Astrocyte of the hippocampus (primary cell): ENCODE data around the gene MRPL3.
A peak's percentile ranks its signal among the peaks of the same experiment; 100 is the strongest.
"Not testable (repeated sequence)": the region's sequence is repeated elsewhere in the genome, so short reads cannot be mapped to it uniquely, and the experiment has no call there.

Experiments used
- DNase-seq: peaks from one replicate; pipeline ENCODE4 v3.0.0; 2011; ENCODE audit warnings: low read depth, low spot score

The MRPL3 gene

GRCh38 chr3:131501949-131502348 lies 822 bp downstream of the MRPL3 start:
- no peak for DNase-seq

- peak; percentile 28 for DNase-seq
Observed at GRCh38 chr3:131494706-131495105, 8.1 kb downstream of the MRPL3 start.

GRCh38 chr3:131491775-131492174 lies 11.0 kb downstream of the MRPL3 start:
- no peak for DNase-seq

GRCh38 chr3:131491084-131491483 lies 11.7 kb downstream of the MRPL3 start:
- DNase-seq, result no peak

GRCh38 chr3:131486545-131486944 lies 16.2 kb downstream of the MRPL3 start:
- DNase-seq, result not testable (repeated sequence)

- peak; percentile 54 for DNase-seq
Observed at GRCh38 chr3:131485119-131485518, 17.7 kb downstream of the MRPL3 start.

GRCh38 chr3:131484496-131485111 lies 18.2 kb downstream of the MRPL3 start:
- DNase-seq, result peak; percentile 2

GRCh38 chr3:131480116-131480515 lies 22.7 kb downstream of the MRPL3 start:
- DNase-seq, result no peak

- no peak for DNase-seq
Observed at GRCh38 chr3:131477813-131478212, 25.0 kb downstream of the MRPL3 start.

GRCh38 chr3:131474115-131474514 lies 28.7 kb downstream of the MRPL3 start:
- DNase-seq, result peak; percentile 7

- DNase-seq, result no peak
Observed at GRCh38 chr3:131470377-131470776, 32.4 kb downstream of the MRPL3 start.

- no peak for DNase-seq
Observed at GRCh38 chr3:131458653-131459052, 44.1 kb downstream of the MRPL3 start.

GRCh38 chr3:131457220-131457619 lies 45.6 kb downstream of the MRPL3 start:
- DNase-seq, result no peak

GRCh38 chr3:131454501-131454900 lies 48.3 kb downstream of the MRPL3 start:
- peak; percentile 6 for DNase-seq

GRCh38 chr3:131453533-131453932 lies 49.2 kb downstream of the MRPL3 start:
- peak; percentile 5 for DNase-seq

- DNase-seq, result no peak
Observed at GRCh38 chr3:131447349-131447748, 55.4 kb downstream of the MRPL3 start.

GRCh38 chr3:131444180-131444579 lies 58.6 kb downstream of the MRPL3 start:
- DNase-seq, result no peak

GRCh38 chr3:131439084-131439483 lies 63.7 kb downstream of the MRPL3 start:
- no peak for DNase-seq

GRCh38 chr3:131435000-131435399 lies 67.8 kb downstream of the MRPL3 start:
- DNase-seq, result no peak

GRCh38 chr3:131432441-131432840 lies 70.3 kb downstream of the MRPL3 start:
- DNase-seq, result no peak

- no peak for DNase-seq
Observed at GRCh38 chr3:131431754-131432153, 71.0 kb downstream of the MRPL3 start.

GRCh38 chr3:131427226-131427625 lies 75.5 kb downstream of the MRPL3 start:
- peak; percentile 8 for DNase-seq

- peak; percentile 20 for DNase-seq
Observed at GRCh38 chr3:131421957-131422498, 80.7 kb downstream of the MRPL3 start.

- DNase-seq, result no peak
Observed at GRCh38 chr3:131421301-131421700, 81.5 kb downstream of the MRPL3 start.
